WTC11 (cell line): ENCODE data around the gene TMEM95. TPM values are rescaled to one million over a fixed set of nuclear protein-coding genes. Genes with fewer than 3 reads are reported as not detected.

Experiments used
- ATAC-seq: fragments of 200-7000 bp; cut with Tn5 transposase; 2 replicates; pipeline ENCODE4 v1.10.0; 2021; ENCODE audit warnings: mild to moderate bottlenecking, moderate library complexity
- CTCF ChIA-PET: fragments of 300-600 bp; sonication (Branson Sonifier 250); formaldehyde crosslinking; loops from one replicate; lab custom pipeline; 2021; ENCODE audit warnings: antibody characterized with exemption; lab: Charles Lee
- POLR2A ChIA-PET: fragments of 350-600 bp; sonication (Branson Sonifier 250); formaldehyde crosslinking; loops from one replicate; lab custom pipeline; 2021; ENCODE audit warnings: antibody characterized with exemption; lab: Charles Lee
- DNase-seq: peaks from one replicate; pipeline ENCODE4 v3.0.0; 2021; ENCODE audit warnings: low spot score
- H3K27ac Mint-ChIP-seq: 2 replicates; pipeline ENCODE4 v1.8.0; 2021; ENCODE audit warnings: mixed read lengths
- H3K27me3 Mint-ChIP-seq: 2 replicates; pipeline ENCODE4 v1.8.0; 2021; ENCODE audit warnings: low read depth, mild to moderate bottlenecking, moderate library complexity, mixed read lengths
- H3K36me3 Mint-ChIP-seq: 2 replicates; pipeline ENCODE4 v1.8.0; 2021; ENCODE audit warnings: mixed read lengths
- H3K4me1 Mint-ChIP-seq: 2 replicates; pipeline ENCODE4 v1.8.0; 2022; ENCODE audit warnings: mixed read lengths
- H3K4me3 Mint-ChIP-seq: 2 replicates; pipeline ENCODE4 v1.8.0; 2021; ENCODE audit warnings: mild to moderate bottlenecking, moderate library complexity, mixed read lengths
- H3K9me3 Mint-ChIP-seq: 2 replicates; pipeline ENCODE4 v1.8.0; 2021; ENCODE audit warnings: mixed read lengths
- AFF4 ChIP-seq: sonication (generic); formaldehyde crosslinking; IDR thresholded peaks from 2 replicates; pipeline ENCODE4 v1.8.1; 2023; ENCODE audit warnings: mild to moderate bottlenecking, missing genetic modification reagents, borderline replicate concordance
- CBFB ChIP-seq: sonication (generic); formaldehyde crosslinking; IDR thresholded peaks from 2 replicates; pipeline ENCODE4 v1.8.1; 2022; ENCODE audit warnings: mild to moderate bottlenecking, low read depth, missing genetic modification reagents
- CDX4 ChIP-seq: fragments of 250-450 bp; sonication (Bioruptor Pico); IDR thresholded peaks from 2 replicates; pipeline ENCODE4 v1.9.0; 2021; ENCODE audit warnings: moderate library complexity, mild to moderate bottlenecking, inconsistent platforms, borderline replicate concordance
- ERG ChIP-seq: fragments of 250-450 bp; sonication (Bioruptor Pico); IDR thresholded peaks from 2 replicates; pipeline ENCODE4 v1.8.0; 2021; ENCODE audit warnings: mild to moderate bottlenecking
- FOXJ3 ChIP-seq: sonication (generic); formaldehyde crosslinking; IDR thresholded peaks from 2 replicates; pipeline ENCODE4 v1.9.0; 2021; ENCODE audit warnings: missing genetic modification reagents, mild to moderate bottlenecking, borderline replicate concordance
- FOXP1 ChIP-seq: sonication (generic); formaldehyde crosslinking; IDR thresholded peaks from 2 replicates; pipeline ENCODE4 v1.8.0; 2022; ENCODE audit warnings: missing genetic modification reagents, mild to moderate bottlenecking, moderate library complexity, borderline replicate concordance
- JUN ChIP-seq: sonication (generic); formaldehyde crosslinking; IDR thresholded peaks from 2 replicates; pipeline ENCODE4 v1.8.0; 2023; ENCODE audit warnings: mild to moderate bottlenecking, missing genetic modification reagents
- KAT7 ChIP-seq: sonication (generic); formaldehyde crosslinking; IDR thresholded peaks from 2 replicates; pipeline ENCODE4 v1.8.1; 2023; ENCODE audit warnings: missing genetic modification reagents, mild to moderate bottlenecking, borderline replicate concordance
- MAX ChIP-seq: sonication (generic); formaldehyde crosslinking; IDR thresholded peaks from 2 replicates; pipeline ENCODE4 v1.8.0; 2022; ENCODE audit warnings: mild to moderate bottlenecking, missing genetic modification reagents
- PRDM15 ChIP-seq: sonication (generic); formaldehyde crosslinking; IDR thresholded peaks from 2 replicates; pipeline ENCODE4 v1.8.0; 2022; ENCODE audit warnings: missing genetic modification reagents
- PREB ChIP-seq: sonication (generic); formaldehyde crosslinking; IDR thresholded peaks from 2 replicates; pipeline ENCODE4 v1.8.1; 2022; ENCODE audit warnings: mild to moderate bottlenecking, missing genetic modification reagents, moderate library complexity, borderline replicate concordance
- TCF7 ChIP-seq: sonication (generic); formaldehyde crosslinking; IDR thresholded peaks from 2 replicates; pipeline ENCODE4 v1.8.0; 2022; ENCODE audit warnings: mild to moderate bottlenecking, low read depth, missing genetic modification reagents, moderate library complexity
- ZBTB43 ChIP-seq: sonication (generic); formaldehyde crosslinking; IDR thresholded peaks from 2 replicates; pipeline ENCODE4 v1.8.1; 2023; ENCODE audit warnings: mild to moderate bottlenecking, missing genetic modification reagents
- ZNF425 ChIP-seq: fragments of 250-450 bp; sonication (Bioruptor Pico); conservative IDR thresholded peaks from 2 replicates; pipeline ENCODE4 v1.9.0; 2021; ENCODE audit warnings: mild to moderate bottlenecking
- total RNA-seq: library from RNA; stranded (reverse); gene quantifications from 3 replicates; pipeline ENCODE4 v1.2.3, GENCODE V29; 2021

Gene TMEM95
- total RNA-seq, 1 experiment from 2014 or later: not detected

- peak; percentile 72 for DNase-seq
- no peak for TF ChIP-seq CBFB (CRISPR knock-in tag)
- no peak for TF ChIP-seq ZBTB43 (CRISPR knock-in tag)
- no peak for TF ChIP-seq FOXP1
- TF ChIP-seq PREB (CRISPR knock-in tag): no peak
- no peak for TF ChIP-seq PRDM15 (CRISPR knock-in tag)
- no peak for TF ChIP-seq ZNF425 (CRISPR knock-in tag)
- TF ChIP-seq TCF7: no peak
- no peak for TF ChIP-seq FOXJ3 (CRISPR knock-in tag)
- no peak for TF ChIP-seq AFF4 (CRISPR knock-in tag)
- TF ChIP-seq JUN (CRISPR knock-in tag): no peak
- TF ChIP-seq KAT7 (CRISPR knock-in tag): no peak
- TF ChIP-seq MAX (CRISPR knock-in tag): no peak
- TF ChIP-seq ERG: no peak
- TF ChIP-seq CDX4 (CRISPR knock-in tag): no peak
- Mint-ChIP-seq H3K27me3 (no peaks in the 10 kb centered on the region; the same call in 1 of the 2 replicates), H3K9me3 (no peaks in the 10 kb centered on the region), H3K4me3 (peak overlapping the region; percentile 80), H3K4me1 (peaks cover 27% of the 10 kb centered on the region), H3K36me3 (peaks cover 4% of the 10 kb centered on the region), H3K27ac (peak overlapping the region; percentile 85)
- POLR2A ChIA-PET: interaction anchor here (0.9 to 2.5 kb wide), 15 partner anchors 9 to 186 kb away, joined by 3 to 38 read pairs (median 5); partner anchors contain the start of genes ACAP1, NEURL4, PLSCR3 and POLR2A
- peak; percentile 4 for ATAC-seq
- CTCF ChIA-PET: interaction anchor here (0.6 to 3.3 kb wide), 20 partner anchors 9 to 705 kb away, joined by 3 to 59 read pairs (median 6); partner anchors contain the start of genes CHRNB1, KCTD11, PLSCR3 and SOX15
These were observed 48.2 kb downstream of the TMEM95 start for GRCh38 chr17:7403043-7403726.
